ENCODE data around the gene TLNRD1. TPM values are rescaled to one million over a fixed set of nuclear protein-coding genes. Genes with fewer than 3 reads are reported as not detected.

The TLNRD1 gene
- total and polyA plus RNA-seq, 4 donors = 10.8 to 36.5 (median 20.7) TPM

GRCh38 chr15:80967991-80968510 lies 32.7 kb upstream of the TLNRD1 start:
- DNase-seq (no peak), ATAC-seq (ENCODE audit: insufficient read depth, low FRiP score) (no peak)
- Histone ChIP-seq H3K36me3 (ENCODE audit: control insufficient read depth in 4 of 4, insufficient read depth in 4 of 4, low read length in 4 of 4) (peaks cover 0 to 20% (median 11%) of the 10 kb centered on the region in 4 donors), H3K9ac (ENCODE audit: insufficient read depth in 1 of 2, low read length in 2 of 2) (no peak overlapping the region), H3K27ac (ENCODE audit: low read depth in 1 of 2, low read length in 1 of 2) (no peak overlapping the region), H3K27me3 (ENCODE audit: control insufficient read depth in 3 of 3, insufficient read depth in 3 of 3, low read length in 2 of 3) (no peaks in the 10 kb centered on the region), H3K9me3 (ENCODE audit: control insufficient read depth in 4 of 4, insufficient read depth in 3 of 4, low read length in 3 of 4) (no peaks in the 10 kb centered on the region), H3K4me1 (ENCODE audit: control insufficient read depth in 5 of 5, insufficient read depth in 5 of 5, low read length in 5 of 5) (peaks cover 0 to 4% (median 0%) of the 10 kb centered on the region in 5 donors), H3K4me3 (no peak overlapping the region)
- TF ChIP-seq, protein P1, sequence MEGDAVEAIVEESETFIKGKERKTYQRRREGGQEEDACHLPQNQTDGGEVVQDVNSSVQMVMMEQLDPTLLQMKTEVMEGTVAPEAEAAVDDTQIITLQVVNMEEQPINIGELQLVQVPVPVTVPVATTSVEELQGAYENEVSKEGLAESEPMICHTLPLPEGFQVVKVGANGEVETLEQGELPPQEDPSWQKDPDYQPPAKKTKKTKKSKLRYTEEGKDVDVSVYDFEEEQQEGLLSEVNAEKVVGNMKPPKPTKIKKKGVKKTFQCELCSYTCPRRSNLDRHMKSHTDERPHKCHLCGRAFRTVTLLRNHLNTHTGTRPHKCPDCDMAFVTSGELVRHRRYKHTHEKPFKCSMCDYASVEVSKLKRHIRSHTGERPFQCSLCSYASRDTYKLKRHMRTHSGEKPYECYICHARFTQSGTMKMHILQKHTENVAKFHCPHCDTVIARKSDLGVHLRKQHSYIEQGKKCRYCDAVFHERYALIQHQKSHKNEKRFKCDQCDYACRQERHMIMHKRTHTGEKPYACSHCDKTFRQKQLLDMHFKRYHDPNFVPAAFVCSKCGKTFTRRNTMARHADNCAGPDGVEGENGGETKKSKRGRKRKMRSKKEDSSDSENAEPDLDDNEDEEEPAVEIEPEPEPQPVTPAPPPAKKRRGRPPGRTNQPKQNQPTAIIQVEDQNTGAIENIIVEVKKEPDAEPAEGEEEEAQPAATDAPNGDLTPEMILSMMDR (IDR thresholded peaks at IDR 0.05; ENCODE audit: control extremely low read depth, extremely low read depth) = no peak
- 97% methylated on average over 4 of the region's 4 CpGs for WGBS, 2 donors

GRCh38 chr15:80969316-80969715 lies 31.4 kb upstream of the TLNRD1 start:
- H3K36me3 ChIP-seq (ENCODE audit: control insufficient read depth in 4 of 4, insufficient read depth in 4 of 4, low read length in 4 of 4) = peaks cover 0 to 23% (median 12%) of the 10 kb centered on the region in 4 donors
- no peak overlapping the region for H3K4me3 ChIP-seq
- no peak overlapping the region for H3K9ac ChIP-seq (ENCODE audit: insufficient read depth in 1 of 2, low read length in 2 of 2)
- no peaks in the 10 kb centered on the region for H3K27me3 ChIP-seq (ENCODE audit: control insufficient read depth in 3 of 3, insufficient read depth in 3 of 3, low read length in 2 of 3)
- peaks cover 0 to 4% (median 0%) of the 10 kb centered on the region in 5 donors for H3K4me1 ChIP-seq (ENCODE audit: control insufficient read depth in 5 of 5, insufficient read depth in 5 of 5, low read length in 5 of 5)
- no peak for ATAC-seq (ENCODE audit: insufficient read depth, low FRiP score)
- TF ChIP-seq, protein P1 (IDR thresholded peaks at IDR 0.05; ENCODE audit: control extremely low read depth, extremely low read depth) = no peak
- H3K27ac ChIP-seq (ENCODE audit: low read depth in 1 of 2, low read length in 1 of 2) = no peak overlapping the region
- H3K9me3 ChIP-seq (ENCODE audit: control insufficient read depth in 4 of 4, insufficient read depth in 3 of 4, low read length in 3 of 4) = no peaks in the 10 kb centered on the region
- 88 to 94% methylated on average over 7 of the region's 7 CpGs for WGBS, 2 donors
- no peak for DNase-seq

DNA sequence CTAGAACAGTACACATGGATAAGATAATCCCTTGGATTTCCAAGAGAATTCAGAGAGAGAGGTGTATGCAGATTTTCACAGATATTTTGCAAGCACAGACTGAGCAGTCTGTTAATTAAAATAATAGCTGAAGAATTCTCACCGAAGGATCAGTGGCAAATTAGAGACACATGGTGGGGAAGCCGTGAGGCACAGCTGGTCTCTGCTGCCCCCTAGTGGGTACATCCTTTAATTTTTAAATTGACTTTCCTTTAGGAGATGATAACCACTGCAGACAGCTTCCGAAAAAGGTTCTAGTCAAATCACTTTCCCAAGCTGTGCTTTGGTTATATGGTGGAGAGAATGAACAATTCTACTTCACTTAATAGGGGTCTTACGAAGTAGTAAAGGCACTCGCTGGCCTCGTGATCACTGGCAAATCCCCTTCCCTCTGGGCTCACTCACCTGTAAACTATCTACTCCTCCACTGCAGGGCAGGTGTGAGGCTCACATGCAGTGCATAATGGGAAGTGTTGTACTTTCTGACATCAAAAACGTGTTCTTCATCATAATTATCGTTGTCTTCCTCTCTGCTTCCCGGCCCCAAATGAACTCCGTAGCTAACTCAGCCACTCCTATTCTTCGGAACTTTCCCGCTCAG lies 30.6 kb upstream of the TLNRD1 start:
- Histone ChIP-seq H3K27me3 (ENCODE audit: control insufficient read depth in 3 of 3, insufficient read depth in 3 of 3, low read length in 2 of 3) (no peaks in the 10 kb centered on the region), H3K9me3 (ENCODE audit: control insufficient read depth in 4 of 4, insufficient read depth in 3 of 4, low read length in 3 of 4) (no peaks in the 10 kb centered on the region), H3K4me3 (no peak overlapping the region), H3K36me3 (ENCODE audit: control insufficient read depth in 4 of 4, insufficient read depth in 4 of 4, low read length in 4 of 4) (peaks cover 0 to 23% (median 12%) of the 10 kb centered on the region in 4 donors), H3K4me1 (ENCODE audit: control insufficient read depth in 5 of 5, insufficient read depth in 5 of 5, low read length in 5 of 5) (peaks cover 0 to 4% (median 0%) of the 10 kb centered on the region in 5 donors), H3K9ac (ENCODE audit: insufficient read depth in 1 of 2, low read length in 2 of 2) (no peak overlapping the region), H3K27ac (ENCODE audit: low read depth in 1 of 2, low read length in 1 of 2) (no peak overlapping the region)
- no peak for ATAC-seq (ENCODE audit: insufficient read depth, low FRiP score)
- peak; percentile 60 to 79 (median 73) for DNase-seq
- WGBS, 2 donors = 63 to 69% methylated on average over 12 of the region's 12 CpGs
- TF ChIP-seq, protein P1 (IDR thresholded peaks at IDR 0.05; ENCODE audit: control extremely low read depth, extremely low read depth) = peak; percentile 81
